GM21381 (cell line): ENCODE data around the gene RALB.
A peak's percentile ranks its signal among the peaks of the same experiment; 100 is the strongest.
"Not testable (repeated sequence)": the region's sequence is repeated elsewhere in the genome, so short reads cannot be mapped to it uniquely, and the experiment has no call there.

Experiments
- ATAC-seq: cut with Tn5 transposase; IDR thresholded peaks from one replicate; pipeline ENCODE4 v1.9.1; 2021; ENCODE audit warnings: mild to moderate bottlenecking, moderate library complexity; ENCODE audit not compliant: unreplicated experiment

The RALB gene

GRCh38 chr2:120243211-120243610, 9.4 kb upstream of the RALB start:
- ATAC-seq: no peak

- ATAC-seq: no peak
Measured at GRCh38 chr2:120243875-120244553, 8.6 kb upstream of the RALB start.

GRCh38 chr2:120244656-120245519, 7.8 kb upstream of the RALB start:
- no peak for ATAC-seq

- no peak for ATAC-seq
Measured at GRCh38 chr2:120245520-120246332, 6.9 kb upstream of the RALB start.

- no peak for ATAC-seq
Measured at GRCh38 chr2:120246546-120247300, 5.9 kb upstream of the RALB start.

GRCh38 chr2:120247851-120248250, 4.8 kb upstream of the RALB start:
- no peak for ATAC-seq

- no peak for ATAC-seq
Measured at GRCh38 chr2:120250640-120251039, 2.0 kb upstream of the RALB start.

- no peak for ATAC-seq
Measured at GRCh38 chr2:120251078-120251477, 1.6 kb upstream of the RALB start.

GRCh38 chr2:120251880-120252224, 800 bp upstream of the RALB start:
- ATAC-seq: no peak

- ATAC-seq: peak; percentile 31
Measured at GRCh38 chr2:120253021-120253882, 600 bp downstream of the RALB start.

GRCh38 chr2:120254178-120254577, 1.5 kb downstream of the RALB start:
- no peak for ATAC-seq

GRCh38 chr2:120255071-120255470, 2.4 kb downstream of the RALB start:
- ATAC-seq: no peak

- no peak for ATAC-seq
Measured at GRCh38 chr2:120255986-120256650, 3.5 kb downstream of the RALB start.

GRCh38 chr2:120256651-120257000, 4.0 kb downstream of the RALB start:
- ATAC-seq: no peak

GRCh38 chr2:120257522-120257921, 4.9 kb downstream of the RALB start:
- ATAC-seq: no peak

- ATAC-seq: no peak
Measured at GRCh38 chr2:120258196-120258595, 5.5 kb downstream of the RALB start.

GRCh38 chr2:120259939-120260338, 7.3 kb downstream of the RALB start:
- ATAC-seq: not testable (repeated sequence)

GRCh38 chr2:120260736-120261135, 8.1 kb downstream of the RALB start:
- ATAC-seq: no peak

GRCh38 chr2:120261387-120262006, 8.8 kb downstream of the RALB start:
- peak; percentile 58 for ATAC-seq
